PC-3 (cell line): ENCODE measurements around the gene DDAH2. TPM values are rescaled to one million over a fixed set of nuclear protein-coding genes. Genes with fewer than 3 reads are reported as not detected.

Source experiments
- ATAC-seq: fragments of 200-7000 bp; cut with Tn5 transposase; 2 replicates; pipeline ENCODE4 v1.9.1; 2020; ENCODE audit warnings: mild to moderate bottlenecking, moderate library complexity
- BruUV-seq: library from RNA; stranded (reverse); fragments of 400-500 nt; replicated peaks from 2 replicates; lab custom pipeline; 2021; lab: Mats Ljungman, UMichigan
- CTCF ChIA-PET: fragments of 300-600 bp; sonication (Branson Sonifier 250); formaldehyde crosslinking; loops from one replicate; lab custom pipeline; 2022; ENCODE audit warnings: antibody characterized with exemption; lab: Charles Lee
- POLR2A ChIA-PET: fragments of 300-600 bp; sonication (Branson Sonifier 250); formaldehyde crosslinking; loops from one replicate; lab custom pipeline; 2022; ENCODE audit warnings: antibody characterized with exemption; ENCODE audit not compliant: unreplicated experiment; lab: Charles Lee
- DNase-seq: peaks from one replicate; pipeline ENCODE4 v3.0.0-alpha.2; 2015
- H2AFZ ChIP-seq: fragments of 300-600 bp; sonication (generic); 2 replicates; pipeline ENCODE4 v1.6.0; 2016; ENCODE audit warnings: antibody characterized with exemption, low read length
- H3F3A ChIP-seq: fragments of 300-600 bp; sonication (generic); one replicate; pipeline ENCODE4 v1.6.0; 2017; ENCODE audit warnings: antibody characterized with exemption, low read length, control low read depth, mild to moderate bottlenecking; ENCODE audit not compliant: unreplicated experiment
- H3K27ac ChIP-seq: fragments of 300-600 bp; sonication (generic); 2 replicates; pipeline ENCODE4 v1.5.1; 2016; ENCODE audit warnings: mild to moderate bottlenecking, low read length
- H3K27me3 ChIP-seq: fragments of 300-600 bp; sonication (generic); 2 replicates; pipeline ENCODE4 v1.6.1; 2016; ENCODE audit warnings: low read length, mixed read lengths
- H3K36me3 ChIP-seq: fragments of 300-600 bp; sonication (generic); 2 replicates; pipeline ENCODE4 v1.6.1; 2016; ENCODE audit warnings: low read depth, mixed run types, low read length, mixed read lengths
- H3K4me1 ChIP-seq: fragments of 300-600 bp; sonication (generic); 2 replicates; pipeline ENCODE4 v1.5.1; 2016; ENCODE audit warnings: low read length; ENCODE audit not compliant: insufficient read depth
- H3K4me2 ChIP-seq: fragments of 300-600 bp; sonication (generic); 2 replicates; pipeline ENCODE4 v1.6.0; 2016; ENCODE audit warnings: low read length
- H3K4me3 ChIP-seq: fragments of 300-600 bp; sonication (generic); 2 replicates; pipeline ENCODE4 v1.5.1; 2016; ENCODE audit warnings: mild to moderate bottlenecking, low read length, mixed read lengths
- H3K79me2 ChIP-seq: fragments of 300-600 bp; sonication (generic); 2 replicates; pipeline ENCODE4 v1.6.1; 2017; ENCODE audit warnings: low read length, mixed read lengths
- H3K9ac ChIP-seq: fragments of 300-600 bp; sonication (generic); 2 replicates; pipeline ENCODE4 v1.6.0; 2016; ENCODE audit warnings: mild to moderate bottlenecking, low read length
- H3K9me2 ChIP-seq: fragments of 300-600 bp; sonication (generic); replicated peaks from 2 replicates; pipeline ENCODE4 v1.6.1; 2016; ENCODE audit warnings: mixed run types, low read length, mixed read lengths
- H3K9me3 ChIP-seq: fragments of 300-600 bp; sonication (generic); 2 replicates; pipeline ENCODE4 v1.6.1; 2016; ENCODE audit warnings: low read length, mixed read lengths
- H4K20me1 ChIP-seq: fragments of 300-600 bp; sonication (generic); 2 replicates; pipeline ENCODE4 v1.6.1; 2016; ENCODE audit warnings: low read length, mixed read lengths
- CTCF ChIP-seq: fragments of 300-600 bp; sonication (generic); conservative IDR thresholded peaks from 2 replicates; pipeline ENCODE4 v1.5.1; 2017; ENCODE audit warnings: antibody characterized with exemption, low read depth, mild to moderate bottlenecking, low read length
- EZH2 ChIP-seq: fragments of 300-600 bp; sonication (generic); IDR thresholded peaks from one replicate; pipeline ENCODE4 v1.6.1; 2017; ENCODE audit warnings: antibody characterized with exemption, mild to moderate bottlenecking, low read length; ENCODE audit not compliant: unreplicated experiment
- EZH2phosphoT487 ChIP-seq: fragments of 300-600 bp; sonication (generic); IDR thresholded peaks from 2 replicates; pipeline ENCODE4 v1.6.1; 2018; ENCODE audit warnings: mild to moderate bottlenecking, antibody characterized with exemption, low read length, borderline replicate concordance
- intact Hi-C: fragments of 100-400 bp; cut with micrococcal nuclease; formaldehyde crosslinking; loops from 2 replicates; pipeline ENCODE4 v1.9.0; 2023
- total RNA-seq: library from RNA; depleted of rRNA; stranded (reverse); fragments of >200 nt; gene quantifications from 2 replicates; pipeline ENCODE4 v1.2.3, GENCODE V29; 2014

Gene DDAH2
- total RNA-seq, 1 experiment from 2014 or later: 65.5 TPM

DNA sequence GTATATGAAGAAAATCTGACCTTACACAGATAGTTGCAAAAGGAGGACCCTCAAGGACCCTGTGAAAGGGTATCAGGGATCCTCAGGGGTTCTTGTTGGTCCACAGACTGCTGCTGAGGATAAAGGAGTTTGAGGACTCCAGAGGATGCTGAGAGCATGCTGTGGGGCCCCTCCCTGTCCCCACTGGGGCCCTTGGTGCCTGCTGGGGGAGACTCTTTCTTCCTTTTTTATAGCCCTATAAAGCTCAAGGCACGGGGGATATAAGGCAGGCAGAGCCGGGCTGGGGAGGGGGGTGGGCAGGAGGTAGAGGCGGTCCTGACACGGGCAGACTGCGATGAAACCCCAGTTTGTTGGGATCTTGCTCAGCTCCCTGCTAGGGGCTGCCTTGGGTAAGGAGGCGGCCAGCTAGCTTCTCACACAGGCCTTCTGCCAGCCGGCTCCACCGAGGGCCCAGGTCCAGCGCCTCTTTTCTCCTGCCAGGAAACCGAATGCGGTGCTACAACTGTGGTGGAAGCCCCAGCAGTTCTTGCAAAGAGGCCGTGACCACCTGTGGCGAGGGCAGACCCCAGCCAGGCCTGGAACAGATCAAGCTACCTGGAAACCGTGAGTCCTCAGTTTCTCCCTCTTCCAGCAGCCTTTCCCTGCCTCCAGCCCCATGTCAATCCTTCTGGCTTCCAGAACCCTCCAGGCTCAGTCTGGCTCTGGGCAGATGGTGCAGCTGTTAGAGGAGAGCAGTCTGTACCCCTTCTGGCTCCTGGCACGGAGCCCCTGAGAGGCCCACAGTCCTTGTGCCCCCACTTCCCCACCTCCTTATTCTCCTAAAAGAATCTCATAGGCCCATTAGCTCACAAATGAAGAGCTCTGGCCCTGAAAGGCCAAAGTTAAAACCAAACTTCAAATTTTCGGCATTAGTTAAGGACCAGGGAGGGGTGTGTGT, 13.8 kb downstream of the DDAH2 start, which contains the start of gene LY6G6D:
TSS of gene LY6G6D (plus strand) at position 327 of the 937 bp plus-strand sequence. CDS start at position 335, 8 bp downstream.
- no peak for ATAC-seq
- no peaks in the 10 kb centered on the region for H4K20me1 ChIP-seq
- intact Hi-C loops: loop anchor here (10.0 kb wide), 1 partner anchor 50 kb away; the partner anchor contains the start of gene SAPCD1
- TF ChIP-seq EZH2phosphoT487 (no peak), EZH2 (no peak), CTCF (no peak)
- CTCF ChIA-PET: no interaction called here
- H3K27ac ChIP-seq: no peak within 1 kb of the TSS
- no peaks in the 10 kb centered on the region for H3K79me2 ChIP-seq
- H3K9me3 ChIP-seq: no peaks in the 10 kb centered on the region
- no peaks in the 10 kb centered on the region for H3K9me2 ChIP-seq
- H3K36me3 ChIP-seq: no peaks in the 10 kb centered on the region
- no peak within 1 kb of the TSS for H2AFZ ChIP-seq
- no peak for DNase-seq
- BruUV-seq: no TSS peak
- H3K27me3 ChIP-seq: no peaks in the 10 kb centered on the region
- no peaks in the 10 kb centered on the region for H3F3A ChIP-seq
- H3K9ac ChIP-seq: no peak within 1 kb of the TSS
- H3K4me2 ChIP-seq: no peak within 1 kb of the TSS
- H3K4me3 ChIP-seq: no peak within 1 kb of the TSS
- POLR2A ChIA-PET: no interaction called here
- H3K4me1 ChIP-seq: peaks cover 26% of the 10 kb centered on the region

- Histone ChIP-seq H3K4me1 (peaks cover 19% of the 10 kb centered on the region), H3F3A (no peaks in the 10 kb centered on the region), H3K9ac (no peak overlapping the region), H3K9me3 (no peaks in the 10 kb centered on the region), H3K27me3 (no peaks in the 10 kb centered on the region), H3K4me3 (no peak overlapping the region), H3K4me2 (no peak overlapping the region), H3K9me2 (no peaks in the 10 kb centered on the region), H4K20me1 (no peaks in the 10 kb centered on the region), H3K36me3 (no peaks in the 10 kb centered on the region), H3K27ac (no peak overlapping the region), H3K79me2 (no peaks in the 10 kb centered on the region), H2AFZ (no peak overlapping the region)
- ChIA-PET POLR2A (no interaction called here), CTCF (interaction anchor here (0.6 kb wide), 1 partner anchor 31 kb away, joined by 4 read pairs; no protein-coding TSS in a partner anchor)
- TF ChIP-seq CTCF: no peak
- no peak for TF ChIP-seq EZH2phosphoT487
- no peak for TF ChIP-seq EZH2
- no TSS peak for BruUV-seq
- ATAC-seq (no peak), DNase-seq (no peak)
- intact Hi-C loops: loop anchor here (10.0 kb wide), 1 partner anchor 51 kb away; the partner anchor contains the start of gene SAPCD1
These were observed 15.0 kb downstream of the DDAH2 start for GRCh38 chr6:31713991-31714684.
